Activated CD4-positive, alpha-beta T cell treated with anti-CD3 and anti-CD28 coated beads for 48 hours (primary cell): Measurements from ENCODE around the gene CTSW.

Experiments used
- DNase-seq: peaks from one replicate; pipeline ENCODE4 v3.0.0-alpha.2; 2020

CTSW gene

DNA sequence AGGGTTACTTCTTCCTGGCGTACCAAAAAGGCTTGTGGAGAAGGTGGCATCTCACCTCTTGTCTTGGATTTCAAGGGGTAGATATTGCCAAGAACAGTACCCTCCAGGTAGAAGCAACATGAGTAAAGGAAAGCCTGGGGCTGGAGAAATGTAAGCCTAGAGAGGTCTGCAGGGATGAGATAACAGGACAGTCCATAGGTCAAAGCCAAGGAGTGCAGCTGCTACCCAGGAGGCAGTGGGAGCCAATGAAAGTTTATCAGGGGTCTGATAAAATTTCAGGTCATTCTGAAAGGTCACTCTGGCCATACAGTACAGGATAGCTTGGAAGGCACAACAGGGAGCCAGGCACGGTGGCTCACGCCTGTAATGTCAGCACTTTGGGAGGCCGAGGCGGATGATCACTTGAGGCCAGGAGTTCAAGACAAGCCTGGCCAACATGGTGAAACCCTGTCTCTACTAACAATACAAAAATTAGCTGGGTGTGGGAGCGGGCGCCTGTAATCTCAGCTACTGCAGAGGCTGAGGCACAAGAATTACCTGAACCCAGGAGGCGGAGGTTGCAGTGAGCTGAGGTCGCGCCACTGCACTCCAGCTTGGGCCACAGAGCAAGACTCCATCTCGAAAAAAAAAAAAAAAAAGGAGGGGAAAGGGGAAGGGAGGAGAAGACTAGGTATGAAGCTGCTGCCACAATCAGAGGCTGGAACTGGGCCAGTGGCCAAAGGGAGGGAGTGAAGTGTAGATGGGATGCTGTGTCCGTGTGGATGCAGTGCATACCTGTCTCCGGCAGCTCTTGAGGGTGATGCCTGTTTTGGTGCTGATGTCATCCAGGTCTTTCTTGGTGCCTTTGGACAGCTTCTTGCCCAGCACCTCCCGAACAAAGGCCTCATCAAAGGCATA lies 7.4 kb downstream of the CTSW start:
- DNase-seq = no peak

- peak; percentile 49 for DNase-seq
These were observed 8.1 kb downstream of the CTSW start for GRCh38 chr11:65887723-65888162.

- peak; percentile 98 for DNase-seq
These were observed 8.7 kb downstream of the CTSW start, which contains the start of gene FIBP for GRCh38 chr11:65888163-65888814. FIBP (minus strand) TSS chr11:65888471; CDS start chr11:65888418, 53 bp downstream.

- DNase-seq = peak; percentile 99
These were observed 10.9 kb downstream of the CTSW start, which contains the start of gene CCDC85B for GRCh38 chr11:65890324-65891218. CCDC85B (plus strand) TSS chr11:65890673; CDS start chr11:65890784, 111 bp downstream.

GRCh38 chr11:65891219-65892136 lies 11.8 kb downstream of the CTSW start:
- peak; percentile 54 for DNase-seq

- DNase-seq = peak; percentile 67
These were observed 12.5 kb downstream of the CTSW start for GRCh38 chr11:65892137-65892540.

DNA sequence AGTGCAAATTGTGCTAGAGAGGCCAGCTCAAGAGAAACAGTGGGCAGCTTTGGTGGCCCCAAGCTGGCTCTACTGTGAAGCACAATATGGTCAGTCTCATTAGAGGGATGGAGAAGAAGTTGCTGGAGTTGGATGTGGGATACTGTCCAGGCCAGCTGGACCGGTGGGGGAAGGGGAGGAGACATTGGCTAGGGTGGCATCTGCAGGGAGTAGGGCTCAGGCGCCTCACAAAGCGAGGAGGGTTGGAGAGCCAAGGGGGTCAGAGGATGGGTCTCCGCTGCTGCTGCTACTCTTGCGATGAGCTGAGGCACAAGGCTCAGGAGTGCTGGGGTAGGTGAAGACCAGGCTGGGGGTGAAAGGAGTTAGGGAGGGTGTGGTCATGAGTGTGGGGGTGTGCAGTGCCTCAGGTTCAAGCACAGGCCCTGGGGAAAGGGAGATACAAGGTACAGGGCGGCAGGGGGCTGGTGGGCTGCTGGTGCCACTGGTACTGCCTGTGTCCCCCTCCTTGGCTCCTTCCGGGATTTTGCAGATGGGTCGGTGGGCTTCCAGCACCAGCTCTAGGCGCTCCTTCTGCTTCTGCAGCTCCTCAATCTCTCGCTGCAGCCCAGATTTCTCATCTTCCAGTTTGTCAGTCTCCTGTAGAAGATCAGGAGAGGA lies 13.2 kb downstream of the CTSW start:
- peak; percentile 23 for DNase-seq

DNA sequence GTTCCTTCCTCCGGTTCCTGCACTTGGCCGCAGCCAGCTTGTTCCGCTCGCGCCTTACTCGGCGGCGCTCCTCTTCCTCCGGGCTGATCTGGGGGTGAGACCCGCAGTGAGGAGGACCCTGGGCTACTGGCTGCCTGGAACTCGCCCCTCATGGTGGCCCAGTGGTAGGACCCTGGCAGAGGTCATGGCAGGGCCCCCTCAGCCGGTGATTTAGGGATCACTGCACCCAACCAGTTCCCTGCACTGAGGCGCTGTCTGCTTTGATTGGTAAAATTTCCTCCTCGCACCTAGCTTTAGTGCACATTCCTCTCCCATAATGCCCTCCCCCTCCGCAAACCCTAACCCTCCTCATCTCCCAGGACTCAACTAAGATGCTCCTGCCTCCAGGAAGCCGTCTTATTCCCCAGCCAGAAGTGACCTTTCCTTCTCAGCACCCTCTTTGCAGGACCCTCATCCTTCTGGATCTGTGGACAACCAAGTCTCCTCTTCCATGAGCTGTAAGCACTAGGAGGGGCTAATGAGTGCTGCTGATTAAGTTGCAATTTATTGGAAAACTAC lies 14.5 kb downstream of the CTSW start:
- peak; percentile 51 for DNase-seq

GRCh38 chr11:65895482-65895981 lies 15.9 kb downstream of the CTSW start:
- peak; percentile 4 for DNase-seq

DNA sequence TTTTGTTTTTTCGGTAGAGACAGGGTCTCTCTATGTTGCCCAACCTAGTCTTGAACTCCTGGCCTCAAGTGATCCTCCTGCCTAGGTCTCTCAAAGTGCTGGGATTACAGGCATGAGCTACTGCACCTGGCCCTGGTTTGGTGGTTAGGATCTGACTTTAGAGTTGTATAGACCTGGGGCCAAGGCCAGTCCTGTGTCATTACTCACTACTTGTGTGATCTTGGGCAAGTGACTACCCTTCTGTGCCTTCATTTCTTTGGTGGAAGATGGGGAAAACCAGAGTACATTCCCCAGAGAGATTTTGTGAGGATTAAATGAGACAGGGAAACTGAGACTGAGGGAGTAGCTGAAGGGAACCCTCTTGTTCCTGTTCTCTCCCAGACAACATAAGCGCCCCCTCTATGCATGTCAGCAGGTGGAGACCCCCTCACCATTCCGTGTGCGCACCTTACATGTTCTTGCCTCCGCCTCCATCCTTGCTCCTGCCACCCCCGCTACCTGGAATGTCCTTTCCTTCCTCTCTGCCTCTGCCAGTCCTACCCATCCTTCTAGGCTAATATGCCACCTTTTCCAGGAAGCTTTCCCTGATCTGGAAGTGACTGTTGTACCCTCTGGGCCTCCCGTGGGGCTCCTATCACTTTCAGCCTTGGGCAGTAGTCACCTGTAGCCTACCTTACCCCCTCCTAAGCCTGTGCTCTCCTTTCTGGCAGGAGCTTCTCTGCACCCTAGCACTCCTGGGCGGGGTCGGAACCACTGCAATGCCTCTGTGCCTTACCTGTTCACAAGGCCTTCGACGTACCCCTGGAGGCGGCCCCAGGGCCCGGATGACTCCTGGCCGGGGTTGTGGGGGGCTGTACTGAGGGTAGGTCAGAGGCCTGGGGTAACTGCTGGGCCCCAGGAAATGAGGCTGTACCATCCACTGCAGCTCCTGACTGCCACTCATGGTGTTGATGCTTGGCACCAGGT lies 16.7 kb downstream of the CTSW start:
- DNase-seq = peak; percentile 35

DNA sequence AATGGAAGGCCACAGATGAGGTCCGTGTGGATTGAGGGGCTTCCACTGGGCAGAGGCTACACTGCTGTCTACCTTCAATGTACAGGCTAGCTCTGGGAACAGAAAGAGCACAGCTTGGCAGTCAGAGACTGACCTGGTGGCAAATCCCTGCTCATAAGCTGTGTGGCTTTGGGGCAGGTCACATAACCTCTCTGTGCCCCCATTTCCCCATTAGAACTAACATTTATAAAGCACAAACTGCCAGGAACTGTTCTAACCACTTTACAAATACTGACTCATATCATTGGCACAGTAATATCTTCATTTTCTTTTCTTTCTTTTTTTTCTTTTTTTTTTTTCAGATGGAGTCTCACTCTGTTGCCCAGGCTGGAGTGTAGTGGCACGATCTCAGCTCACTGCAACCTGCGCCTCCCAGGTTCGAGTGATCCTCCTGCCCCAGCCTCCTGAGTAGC lies 17.4 kb downstream of the CTSW start:
- no peak for DNase-seq

DNA sequence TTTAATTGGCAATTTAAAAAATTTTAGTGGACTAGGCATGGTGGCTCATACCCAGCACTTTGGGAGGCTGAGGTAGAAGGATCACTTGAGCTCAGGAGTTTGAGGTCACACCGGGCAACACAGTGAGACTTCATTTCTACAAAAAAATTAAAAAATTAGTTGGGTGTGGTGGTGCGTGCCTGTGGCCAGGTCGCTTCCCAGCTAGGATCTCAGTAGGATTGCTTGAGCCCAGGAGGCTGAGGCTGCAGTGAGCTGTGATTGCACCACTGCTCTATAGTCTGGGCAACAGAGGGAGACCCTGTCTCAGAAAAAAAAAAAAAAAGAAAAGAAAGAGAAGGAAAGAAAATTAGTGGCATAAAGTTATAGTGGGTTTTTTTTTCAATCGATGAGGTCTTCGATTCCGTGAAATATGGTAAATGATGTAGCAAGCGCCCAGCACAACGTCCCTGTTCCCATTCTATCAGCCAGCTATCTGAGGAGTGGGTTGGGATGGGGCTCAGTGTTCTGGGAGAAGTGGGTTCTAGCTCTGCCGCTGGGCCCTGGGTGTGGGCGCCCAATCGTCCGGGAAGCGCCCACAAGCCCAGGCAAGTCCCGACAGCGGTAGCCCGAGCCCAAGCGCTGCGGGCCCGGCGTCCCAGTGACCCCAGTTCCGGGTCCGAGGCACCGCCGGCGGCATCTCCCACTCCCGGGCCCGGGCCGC lies 19.2 kb downstream of the CTSW start:
- no peak for DNase-seq

GRCh38 chr11:65899356-65900124 lies 19.9 kb downstream of the CTSW start:
- DNase-seq = peak; percentile 87

DNA sequence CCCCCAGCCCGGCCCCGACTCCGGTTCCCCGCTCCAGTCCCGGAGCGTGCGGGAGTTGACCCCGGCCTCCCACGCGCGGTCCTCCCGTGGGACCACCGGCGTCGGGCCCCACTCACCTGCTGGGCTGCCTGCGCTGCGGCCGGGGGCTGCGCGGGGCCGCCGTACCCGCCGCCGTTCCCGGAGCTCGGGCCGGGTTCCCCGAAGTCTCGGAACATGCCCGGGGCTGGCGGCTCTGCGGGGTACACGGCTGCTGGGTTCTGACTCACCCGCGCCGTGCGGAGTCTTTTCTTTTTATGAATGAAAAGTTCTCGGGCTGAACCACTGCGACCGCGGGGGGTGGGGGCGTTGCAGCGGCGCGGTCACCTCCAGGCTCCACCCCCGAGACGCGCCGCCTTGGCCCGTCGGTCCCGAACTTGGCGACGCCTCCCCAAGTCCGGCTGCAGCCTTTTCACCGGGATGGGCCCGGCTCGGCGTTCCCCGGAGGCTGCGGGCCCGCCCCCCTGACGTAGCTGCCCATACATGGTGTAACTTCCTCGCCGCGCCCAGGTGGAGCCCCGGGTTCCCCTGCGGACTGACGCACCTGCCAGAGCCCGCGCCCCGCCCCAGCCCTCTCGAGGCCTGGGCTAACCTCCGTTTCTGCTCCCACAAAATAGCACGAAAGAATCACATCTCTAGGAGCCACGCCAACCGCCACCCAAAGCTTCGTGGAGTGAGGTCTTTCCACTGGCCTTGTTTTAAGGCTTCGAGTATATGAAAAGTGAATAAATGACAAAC lies 20.7 kb downstream of the CTSW start, which contains the start of gene FOSL1:
Gene FOSL1, minus strand, starts transcription at position 264 of the 774 bp plus-strand sequence. Its CDS starts 49 bp downstream, at position 215.
- DNase-seq = peak; percentile 96

- no peak for DNase-seq
These were observed 21.2 kb downstream of the CTSW start for GRCh38 chr11:65900899-65901180.

- no peak for DNase-seq
These were observed 23.4 kb downstream of the CTSW start for GRCh38 chr11:65903068-65903481.

DNA sequence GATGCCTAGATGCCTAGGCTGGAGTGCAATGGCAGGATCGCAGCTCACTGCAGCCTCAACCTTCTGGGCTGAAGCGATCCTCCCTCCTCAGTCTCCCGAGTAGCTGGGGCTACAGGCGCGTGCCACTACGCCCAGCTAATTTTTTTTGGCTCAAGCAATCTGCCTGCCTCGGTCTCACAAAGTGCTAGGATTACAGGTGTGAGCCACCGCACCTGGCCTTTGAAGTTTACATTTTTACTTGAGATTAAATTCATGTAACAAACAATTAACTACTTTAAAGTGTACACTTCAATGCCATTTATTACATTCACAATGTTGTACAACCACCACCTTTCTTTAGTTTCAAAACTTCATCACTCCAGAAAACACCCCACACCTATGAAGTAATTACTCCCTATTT lies 24.1 kb downstream of the CTSW start:
- DNase-seq = no peak
